Endothelial cell of umbilical vein (primary cell): ENCODE data around the gene TMED8. TPM values are rescaled to one million over a fixed set of nuclear protein-coding genes. Genes with fewer than 3 reads are reported as not detected.

Experiments
- BruUV-seq: library from RNA; stranded (reverse); fragments of 400-500 nt; replicated peaks from 2 replicates; lab custom pipeline; 2021; lab: Mats Ljungman, UMichigan
- CTCF ChIA-PET: fragments of 300-600, 350-600 bp; sonication (Branson Sonifier 250); formaldehyde crosslinking; loops from one replicate; lab custom pipeline; 2021; ENCODE audit warnings: antibody characterized with exemption, inconsistent platforms; lab: Charles Lee
- POLR2A ChIA-PET: fragments of 300-600, 350-600 bp; sonication (Branson Sonifier 250); formaldehyde crosslinking; loops from one replicate; lab custom pipeline; 2021; ENCODE audit warnings: antibody characterized with exemption, inconsistent platforms; lab: Charles Lee
- DNase-seq: peaks from one replicate; pipeline ENCODE4 v3.0.0-alpha.2; 2011; ENCODE audit warnings: low read depth, low spot score
- FAIRE-seq: peaks from 2 replicates; lab custom pipeline; 2011; peaks lifted over from hg19 to GRCh38; lab: Jason Lieb, UNC
- H2AFZ ChIP-seq: 2 replicates; pipeline ENCODE4 v1.6.0; 2012; ENCODE audit warnings: low read depth, low read length, control low read depth, inconsistent platforms
- H3K27ac ChIP-seq: 2 replicates; pipeline ENCODE4 v1.5.1; 2011; ENCODE audit warnings: low read depth, mild to moderate bottlenecking, control low read depth, low read length, moderate library complexity; ENCODE audit not compliant: insufficient read depth
- H3K27me3 ChIP-seq, 2 experiments: 2 replicates each; pipeline versions ENCODE4 v1.6.0 to v1.6.1; 2011; ENCODE audit warnings: low read length in 2 of 2, mixed read lengths in 1 of 2; ENCODE audit not compliant: control insufficient read depth in 2 of 2, insufficient read depth in 2 of 2
- H3K36me3 ChIP-seq, 2 experiments: 2 replicates in 1 of 2; 3 replicates in 1 of 2; pipeline ENCODE4 v1.5.1; 2011; ENCODE audit warnings: low read length in 2 of 2, mild to moderate bottlenecking in 1 of 2, moderate library complexity in 1 of 2; ENCODE audit not compliant: control insufficient read depth in 2 of 2, insufficient read depth in 2 of 2; ENCODE audit errors: extremely low read depth in 1 of 2
- H3K4me1 ChIP-seq: 3 replicates; pipeline ENCODE4 v1.5.1; 2011; ENCODE audit warnings: mild to moderate bottlenecking, low read length; ENCODE audit not compliant: control insufficient read depth, insufficient read depth; ENCODE audit errors: extremely low read depth
- H3K4me2 ChIP-seq: 2 replicates; pipeline ENCODE4 v1.6.1; 2011; ENCODE audit warnings: low read length, control low read depth, mixed read lengths; ENCODE audit not compliant: insufficient read depth
- H3K4me3 ChIP-seq, 3 experiments: fragments of 200-600 bp in 1 of 3; sonication (generic), shearing (Covaris generic) in 1 of 3; replicated peaks in 1 of 3; 2 replicates each; pipeline ENCODE4 v1.5.1; 2011 to 2016; ENCODE audit warnings: control low read depth in 3 of 3, low read length in 3 of 3, mild to moderate bottlenecking in 2 of 3, inconsistent platforms in 1 of 3, low read depth in 1 of 3, moderate library complexity in 1 of 3; ENCODE audit not compliant: insufficient read depth in 1 of 3
- H3K79me2 ChIP-seq: 2 replicates; pipeline ENCODE4 v1.6.0; 2012; ENCODE audit warnings: low read length, inconsistent platforms; ENCODE audit not compliant: control insufficient read depth, insufficient read depth
- H3K9ac ChIP-seq: replicated peaks from 2 replicates; pipeline ENCODE3; 2011; ENCODE audit warnings: low read length, control low read depth; ENCODE audit not compliant: insufficient read depth; ENCODE audit errors: extremely low read depth
- H3K9me1 ChIP-seq: replicated peaks from 3 replicates; pipeline ENCODE4 v1.6.0; 2011; ENCODE audit warnings: mild to moderate bottlenecking, low read length; ENCODE audit not compliant: control insufficient read depth, insufficient read depth; ENCODE audit errors: extremely low read depth
- H3K9me3 ChIP-seq: replicated peaks from 2 replicates; pipeline ENCODE4 v1.5.1; 2012; ENCODE audit warnings: low read length, inconsistent platforms; ENCODE audit not compliant: control insufficient read depth, insufficient read depth
- H4K20me1 ChIP-seq: replicated peaks from 2 replicates; pipeline ENCODE3; 2011; ENCODE audit warnings: mild to moderate bottlenecking, low read length; ENCODE audit not compliant: control insufficient read depth, insufficient read depth; ENCODE audit errors: extremely low read depth
- CTCF ChIP-seq, 2 donors: IDR thresholded peaks; 1 replicate in 1 of 2; 2 replicates in 1 of 2; pipeline ENCODE4 v1.5.1; 2011; ENCODE audit warnings: low read length in 2 of 2, mild to moderate bottlenecking in 2 of 2, moderate library complexity in 2 of 2, control low read depth in 1 of 2, inconsistent platforms in 1 of 2, low read depth in 1 of 2; ENCODE audit not compliant: insufficient read depth in 1 of 2; ENCODE audit errors: extremely low read depth in 1 of 2
- EZH2 ChIP-seq: IDR thresholded peaks from 2 replicates; pipeline ENCODE4 v1.6.1; 2012; ENCODE audit warnings: borderline replicate concordance, low read depth, mild to moderate bottlenecking, moderate library complexity, low read length, inconsistent platforms; ENCODE audit not compliant: severe bottlenecking
- FOS ChIP-seq: IDR thresholded peaks from 2 replicates; pipeline ENCODE4 v1.6.1; 2011; ENCODE audit warnings: mild to moderate bottlenecking, low read length, moderate library complexity, borderline replicate concordance; ENCODE audit not compliant: insufficient read depth
- JUN ChIP-seq: IDR thresholded peaks from 2 replicates; pipeline ENCODE4 v1.6.1; 2011; ENCODE audit warnings: borderline replicate concordance, low read depth; ENCODE audit not compliant: insufficient read length, insufficient read depth
- MAX ChIP-seq: IDR thresholded peaks from 2 replicates; pipeline ENCODE4 v1.6.1; 2011; ENCODE audit not compliant: insufficient read depth, insufficient read length
- MYC ChIP-seq: IDR thresholded peaks from one replicate; pipeline ENCODE4 v1.6.1; 2011; ENCODE audit warnings: mild to moderate bottlenecking, low read depth, low read length
- POLR2A ChIP-seq: IDR thresholded peaks from 2 replicates; pipeline ENCODE4 v1.6.1; 2012; ENCODE audit warnings: low read depth, mild to moderate bottlenecking, control low read depth, low read length
- dilution Hi-C: fragments of 300-500 bp; cut with MboI; formaldehyde crosslinking; loops from one replicate; pipeline ENCODE4 v1.15.0; 2019; ENCODE audit warnings: low sequenced_read_pairs; ENCODE audit not compliant: extremely low pct_ligation_motif_present
- intact Hi-C: fragments of 100-400 bp; cut with micrococcal nuclease; formaldehyde crosslinking; loops from one replicate; pipeline ENCODE4 v1.10.0; 2022
- polyA plus RNA-seq, 4 experiments: library from polyadenylated mRNA; depleted of rRNA in 3 of 4; stranded (reverse) in 3 of 4; unstranded in 1 of 4; fragments of >200 nt; gene quantifications; 2 replicates each; pipeline versions ENCODE4 v1.2.1 to v1.2.3, GENCODE V29; 2011 to 2012; ENCODE audit warnings: missing spikeins in 1 of 4
- total RNA-seq: library from RNA; stranded (reverse); gene quantifications from 2 replicates; pipeline ENCODE4 v1.2.3, GENCODE V29; 2021

TMED8 gene
- total and polyA plus RNA-seq, 2 donors (not counting 3 experiments of a cell fraction or from before 2014, with no cell fraction given): 5.2 to 12.6 TPM

- BruUV-seq: no TSS peak
- Histone ChIP-seq H3K9me1 (no peaks in the 10 kb centered on the region), H3K36me3 (no peaks in the 10 kb centered on the region), H3K4me2 (no peak overlapping the region), H3K27ac (no peak overlapping the region), H3K9me3 (no peaks in the 10 kb centered on the region), H3K4me1 (peaks cover 7% of the 10 kb centered on the region), H3K4me3 (no peak overlapping the region), H4K20me1 (no peaks in the 10 kb centered on the region), H3K27me3 (no peaks in the 10 kb centered on the region), H3K9ac (no peak overlapping the region), H2AFZ (no peak overlapping the region), H3K79me2 (peaks cover 19% of the 10 kb centered on the region)
- intact Hi-C loops: no loop called here
- DNase-seq (no peak), FAIRE-seq (no peak)
- dilution Hi-C loops: no loop called here
- CTCF ChIA-PET: interaction anchor here (0.8 to 6.0 kb wide), 11 partner anchors 10 to 441 kb away, joined by 3 to 515 read pairs (median 10); no protein-coding TSS in a partner anchor
- POLR2A ChIA-PET: interaction anchor here (1.6 kb wide), 1 partner anchor 11 kb away, joined by 6 read pairs; no protein-coding TSS in a partner anchor
- TF ChIP-seq POLR2A: no peak
- no peak for TF ChIP-seq JUN
- no peak for TF ChIP-seq CTCF (IDR thresholded peaks at IDR 0.05; ENCODE audit: extremely low read depth in 1 of 2, insufficient read depth in 1 of 2, low read depth in 1 of 2, low read length in 2 of 2)
- TF ChIP-seq EZH2: no peak
- TF ChIP-seq MYC: no peak
- TF ChIP-seq MAX: no peak
- no peak for TF ChIP-seq FOS
These were observed 62.1 kb downstream of the TMED8 start for GRCh38 chr14:77314539-77315457.
